ENCODE data around the gene FGF18.
A peak's percentile ranks its signal among the peaks of the same experiment; 100 is the strongest.

The FGF18 gene

DNA sequence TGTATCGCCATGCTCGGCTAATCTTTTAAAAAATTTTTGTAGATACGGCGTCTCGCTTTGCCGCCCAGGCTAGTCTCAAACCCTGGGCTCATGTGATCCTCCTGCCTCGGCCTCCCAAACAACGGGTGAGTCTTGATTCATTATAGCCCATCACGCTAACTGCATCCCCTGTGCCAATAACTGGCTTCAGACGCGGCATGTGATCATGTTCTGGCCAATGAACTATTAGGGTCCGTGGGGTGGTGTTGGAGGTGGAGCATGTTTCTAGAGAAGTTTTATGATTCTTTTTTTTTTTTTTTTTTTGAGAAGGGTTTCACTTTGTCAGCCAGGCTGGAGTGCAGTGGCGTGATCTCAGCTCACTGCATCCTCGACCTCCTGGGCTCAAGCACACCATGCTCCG is 51.0 kb downstream of the FGF18 start:
- no peak for DNase-seq (ENCODE audit: low read depth)

DNA sequence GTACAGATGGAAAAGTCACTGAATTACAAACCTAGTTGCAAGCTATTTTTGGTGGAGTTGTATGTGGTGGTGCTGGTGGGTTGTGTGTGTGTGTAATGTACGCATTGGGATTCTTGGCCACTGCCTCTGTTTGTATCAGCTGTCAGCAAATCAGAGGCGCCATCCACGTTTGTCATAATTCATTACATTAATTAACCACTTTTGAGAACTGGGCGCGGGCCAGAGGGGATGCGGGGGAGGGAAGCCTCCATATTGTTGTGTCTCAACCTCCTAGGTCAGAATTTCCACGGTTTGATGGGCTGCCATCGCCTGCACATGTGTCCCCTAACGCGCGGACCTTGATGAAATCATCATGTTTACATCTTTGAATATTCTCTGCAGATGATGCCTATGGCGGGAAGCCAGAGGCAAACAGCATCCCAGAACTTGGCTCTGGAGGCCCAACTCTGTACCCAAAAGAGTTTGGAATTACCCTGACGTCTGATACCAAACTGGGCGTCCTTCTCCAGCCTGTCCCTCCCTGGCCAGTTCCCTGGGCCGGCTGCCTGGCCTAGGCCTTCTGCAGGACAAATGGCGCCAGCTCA is 54.9 kb downstream of the FGF18 start:
- no peak for DNase-seq (ENCODE audit: low read depth)

DNA sequence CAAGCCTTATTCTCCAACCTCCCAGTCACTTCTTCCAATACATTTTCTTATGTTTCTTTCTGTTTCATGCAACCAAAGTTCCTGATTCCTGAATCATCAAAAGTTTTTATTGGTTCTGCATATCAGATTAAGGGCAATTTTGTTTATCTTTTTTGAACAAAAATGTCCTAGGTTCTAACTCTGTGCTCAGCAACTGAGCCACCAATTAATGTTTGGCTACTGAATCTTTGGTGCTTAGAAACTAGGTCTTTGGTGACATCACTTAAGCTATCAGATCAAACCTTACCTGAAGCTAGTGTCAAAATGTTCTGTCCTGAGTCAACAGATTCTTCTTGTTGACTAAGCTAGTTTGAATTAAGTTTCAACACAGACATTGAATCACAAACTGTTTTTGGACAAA is 56.1 kb downstream of the FGF18 start:
- DNase-seq (ENCODE audit: low read depth): no peak

DNA sequence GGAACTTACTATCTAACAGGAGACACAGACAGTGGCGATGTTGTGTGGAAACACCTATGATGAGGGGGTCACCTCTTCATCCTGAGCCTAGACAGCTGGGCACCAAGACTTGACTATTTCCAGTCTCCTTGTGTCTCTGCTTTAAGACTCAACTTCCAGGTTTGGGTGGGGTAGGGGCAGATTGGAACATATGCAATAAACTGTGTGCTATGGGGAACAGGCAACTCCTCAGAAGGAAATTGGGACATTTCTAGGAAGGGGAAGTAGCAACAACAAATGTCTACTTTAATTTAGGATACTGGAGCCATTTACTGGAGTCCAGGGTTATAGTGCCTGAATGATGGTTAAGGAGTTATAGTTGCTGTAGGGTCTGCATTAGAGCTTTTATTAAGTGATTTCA is 57.3 kb downstream of the FGF18 start:
- DNase-seq (ENCODE audit: low read depth): no peak

DNA sequence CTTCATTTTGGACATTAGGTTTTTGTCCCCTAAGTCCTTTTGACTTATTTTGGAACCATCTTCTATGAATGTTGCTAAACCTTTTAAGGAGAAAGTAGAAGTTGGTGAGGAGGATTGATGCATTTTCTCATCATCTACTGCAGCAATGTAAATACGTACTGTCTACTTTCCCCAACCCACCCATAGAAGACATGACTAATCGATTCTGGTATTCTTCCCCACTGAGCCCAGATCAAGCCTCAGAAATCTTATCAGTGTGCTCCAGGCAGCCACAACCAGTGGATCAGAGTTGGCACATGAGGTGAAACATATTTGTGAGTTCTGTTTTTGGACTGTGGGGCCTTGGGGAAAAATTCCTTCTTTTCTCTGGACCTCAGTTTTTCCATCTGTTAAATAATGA is 57.7 kb downstream of the FGF18 start:
- no peak for DNase-seq (ENCODE audit: low read depth)

DNA sequence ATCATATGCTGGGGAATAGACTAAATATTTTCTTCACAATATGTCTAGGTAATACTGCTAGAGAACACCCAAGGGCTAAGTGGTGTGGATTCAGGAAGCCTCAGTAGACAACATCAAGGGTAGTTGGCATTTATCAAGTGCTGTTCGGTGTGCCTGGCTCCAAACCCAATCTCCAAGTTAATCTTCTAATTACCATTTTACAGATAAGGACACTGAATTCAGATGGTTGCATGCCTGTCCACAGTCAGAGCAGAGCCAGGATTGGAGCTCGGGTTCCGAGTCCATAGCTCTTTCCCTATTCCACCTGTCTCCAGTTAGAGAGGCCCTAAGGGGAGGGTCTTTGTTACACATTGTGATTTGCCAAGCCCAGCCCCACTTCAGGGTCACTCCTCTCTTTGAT is 58.2 kb downstream of the FGF18 start:
- no peak for DNase-seq (ENCODE audit: low read depth)

DNA sequence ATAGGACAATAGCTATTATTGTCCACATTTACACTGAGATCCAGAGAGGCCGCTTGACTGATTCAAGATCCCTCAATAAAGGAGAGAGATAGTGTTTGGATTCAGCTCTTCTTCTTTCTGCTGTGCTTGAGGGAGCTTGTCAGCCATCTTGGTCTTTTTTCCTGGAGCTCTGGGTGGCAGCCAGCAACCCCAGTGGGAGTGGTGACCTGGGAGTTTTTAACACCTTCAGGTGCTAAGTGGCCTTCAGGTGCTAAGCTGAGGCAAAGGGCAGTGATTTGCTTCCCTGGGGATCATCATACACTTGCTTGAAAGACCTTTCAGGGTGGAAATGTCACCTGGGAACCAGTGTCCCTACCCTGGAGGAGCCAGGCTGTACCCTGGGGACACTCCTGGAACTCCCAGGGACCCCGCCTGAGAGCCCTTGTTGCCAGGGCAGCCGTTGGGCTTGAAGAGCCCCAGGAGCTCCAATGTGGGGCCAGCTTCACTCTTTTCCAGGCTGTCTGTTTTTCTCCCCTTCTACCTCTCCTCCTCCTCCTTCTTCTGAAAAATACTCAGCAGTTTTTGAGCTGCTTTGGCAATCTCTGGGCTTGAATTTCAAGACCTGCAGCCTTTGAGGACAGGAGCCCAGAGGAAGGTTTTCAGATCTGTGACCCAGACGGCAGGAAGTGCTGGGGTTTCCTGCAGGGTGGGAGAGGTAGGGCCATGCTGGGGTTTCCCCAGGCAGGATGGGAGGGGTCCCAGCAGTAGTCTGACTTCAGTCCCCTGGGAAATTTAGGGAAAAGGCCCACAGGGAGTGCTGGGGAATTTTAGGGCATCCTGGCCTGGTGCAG is 59.7 kb downstream of the FGF18 start:
- no peak for DNase-seq (ENCODE audit: low read depth)

DNA sequence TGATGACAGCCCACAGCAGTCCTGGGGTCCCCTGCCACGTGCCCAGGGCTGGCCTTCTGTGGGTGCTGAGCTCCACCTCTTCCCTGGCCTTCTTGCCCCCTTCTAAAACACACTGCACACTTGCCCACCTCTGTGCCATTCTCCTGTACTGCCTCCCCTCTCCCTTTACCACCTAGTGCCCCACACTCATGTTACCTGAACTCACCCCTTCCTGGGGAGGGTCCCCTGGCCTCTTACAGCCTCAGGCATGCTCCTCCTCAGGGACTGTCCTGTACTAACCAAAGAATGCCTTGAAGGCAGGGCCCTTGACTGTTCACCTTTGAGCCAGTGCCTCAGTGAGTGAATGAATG is 60.3 kb downstream of the FGF18 start:
- DNase-seq (ENCODE audit: low read depth): no peak

DNA sequence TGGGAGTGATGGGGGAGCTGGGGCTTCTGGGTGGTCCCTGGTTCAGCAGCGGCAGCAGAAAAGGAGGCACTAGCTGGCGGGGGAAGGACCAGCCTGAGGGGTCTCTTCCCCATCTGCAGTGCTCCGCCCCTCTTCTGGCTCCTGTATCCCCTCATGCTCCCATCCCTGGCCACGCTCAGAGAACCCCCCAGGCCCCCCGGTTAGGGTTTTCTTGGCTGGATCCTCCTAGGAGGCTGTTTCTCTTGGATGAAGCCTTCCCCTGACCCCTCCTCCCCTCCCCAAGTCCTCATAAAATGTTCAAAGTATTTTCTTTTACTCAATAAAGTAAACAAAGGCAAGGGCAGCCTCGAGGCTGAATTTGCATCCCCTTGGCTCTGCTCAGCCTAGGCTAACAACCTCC is 60.8 kb downstream of the FGF18 start:
- DNase-seq (ENCODE audit: low read depth): no peak

DNA sequence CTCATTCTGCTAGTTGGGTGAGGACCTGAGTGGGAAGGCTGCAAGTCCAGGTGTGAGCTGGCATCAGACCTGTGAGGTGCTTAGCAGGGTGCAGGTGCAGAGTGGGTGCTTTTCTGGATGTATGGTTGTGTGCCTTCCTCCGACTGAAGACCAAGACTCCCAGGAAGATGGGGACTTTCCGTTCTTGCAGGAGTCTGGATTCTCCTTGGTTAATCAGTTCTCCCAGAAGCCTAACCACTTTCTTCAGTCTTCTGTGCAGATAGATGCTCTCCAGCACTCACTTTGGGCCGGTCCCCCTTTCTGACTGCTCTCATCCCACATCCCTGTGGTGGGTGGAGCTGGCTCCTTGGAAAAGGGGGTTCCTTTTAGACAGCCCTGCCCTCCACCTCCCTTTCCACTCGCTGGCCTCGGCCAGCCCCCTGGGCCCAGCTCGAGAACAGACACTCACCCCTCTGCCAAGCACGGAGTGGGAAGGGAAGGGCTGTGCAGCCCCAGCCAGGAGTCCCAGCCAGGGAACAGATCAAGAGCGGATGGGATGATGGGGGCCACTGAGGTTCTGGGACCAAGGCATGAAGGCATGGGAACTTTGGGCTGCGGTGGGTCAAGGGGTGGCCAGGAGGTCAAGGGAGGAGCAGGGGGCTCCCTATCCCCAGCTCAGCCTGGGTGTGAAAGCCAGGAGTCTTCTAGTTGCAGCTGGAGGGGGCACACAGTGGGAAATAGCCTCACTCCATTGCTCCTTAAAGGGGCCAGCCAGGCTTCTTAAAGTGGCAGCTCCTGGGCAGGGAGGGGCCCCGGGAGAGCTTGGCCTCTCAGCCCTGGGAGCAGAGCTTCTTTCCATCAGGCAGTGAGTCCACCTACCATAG is 62.4 kb downstream of the FGF18 start:
- no peak for DNase-seq (ENCODE audit: low read depth)

DNA sequence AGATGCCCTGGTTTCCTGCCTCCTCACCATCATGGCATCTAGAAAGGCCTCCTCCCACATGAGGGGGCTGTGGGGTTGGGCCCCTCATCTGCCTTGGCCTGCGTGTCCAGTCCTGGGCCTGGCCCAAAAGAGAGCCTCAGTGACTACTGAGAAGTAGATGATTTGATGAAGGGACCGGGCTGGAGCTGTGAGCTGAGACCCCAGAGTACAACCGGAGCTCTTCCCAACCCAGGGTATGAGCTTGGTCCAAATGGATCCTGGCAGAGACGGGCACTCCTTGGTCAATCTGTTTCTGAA is 62.9 kb downstream of the FGF18 start:
- no peak for DNase-seq (ENCODE audit: low read depth)

DNA sequence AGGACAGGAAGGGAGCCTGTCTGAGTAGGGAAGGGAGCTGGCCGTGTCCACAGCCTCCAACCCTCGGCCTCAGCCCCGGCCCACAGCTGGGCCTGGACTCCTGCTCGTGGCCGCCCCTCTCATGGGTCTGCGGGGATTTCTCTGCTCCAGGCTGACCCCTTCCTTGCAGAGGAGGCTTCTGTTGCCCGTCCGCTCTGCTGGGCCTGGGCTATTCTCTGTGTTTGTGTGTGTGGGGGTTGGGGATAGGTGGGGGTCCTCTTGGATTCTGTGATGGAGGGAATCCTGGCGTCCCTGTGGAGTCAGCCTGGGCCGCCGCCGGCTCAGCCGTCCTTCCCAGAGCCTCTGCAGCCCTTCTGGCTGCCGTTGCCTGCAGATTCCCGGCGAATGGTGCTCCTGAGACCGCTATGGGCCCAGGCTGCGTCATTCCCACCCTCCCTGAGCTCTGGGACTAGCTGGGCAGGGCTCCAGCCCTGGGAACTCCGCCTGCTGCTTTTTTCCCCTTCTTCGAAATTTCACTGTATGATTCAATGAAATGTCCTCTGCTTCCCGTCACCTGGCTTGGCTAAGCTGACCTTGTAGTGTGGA is 64.2 kb downstream of the FGF18 start:
- no peak for DNase-seq (ENCODE audit: low read depth)

DNA sequence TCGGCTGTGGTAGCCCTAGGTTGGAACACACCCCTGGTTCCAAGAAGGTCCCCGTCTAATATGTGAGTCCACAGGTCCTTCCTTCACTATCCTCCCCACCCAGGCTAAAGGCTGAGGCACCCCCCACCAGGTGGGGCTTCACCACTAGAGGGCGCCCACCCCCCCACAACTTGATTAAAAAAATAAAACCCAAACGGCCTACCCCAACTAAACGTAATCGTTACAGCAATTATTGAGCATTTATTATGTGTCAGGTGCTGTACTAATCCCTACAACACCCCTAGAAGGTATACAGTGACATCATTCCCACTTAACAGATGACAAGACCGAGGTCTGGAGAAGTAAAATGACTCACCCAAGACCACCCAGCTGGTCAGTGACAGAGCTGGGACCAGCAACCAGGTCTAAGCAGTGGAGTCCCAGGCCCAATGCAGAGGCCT is 65.0 kb downstream of the FGF18 start:
- DNase-seq (ENCODE audit: low read depth): peak; percentile 37

DNA sequence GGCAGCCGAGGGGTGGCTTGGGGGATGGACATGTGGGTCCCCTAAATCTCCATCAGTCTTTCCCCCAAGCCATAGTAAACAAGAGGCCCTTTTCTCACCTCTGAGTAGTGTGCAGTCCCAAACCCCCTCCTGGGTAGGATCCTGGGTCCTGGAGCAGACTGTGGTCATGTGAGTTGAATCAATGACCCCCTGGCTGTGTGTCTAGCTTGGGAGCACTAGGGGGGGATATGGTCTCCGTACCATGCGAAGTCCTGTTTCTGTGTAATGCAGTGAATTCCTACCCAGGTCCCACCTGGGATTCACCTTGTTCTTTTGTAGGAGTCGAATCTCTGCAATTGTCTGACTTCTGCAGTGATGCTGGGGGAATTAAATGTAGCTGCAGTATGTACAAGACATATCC is 66.2 kb downstream of the FGF18 start:
- DNase-seq (ENCODE audit: low read depth): no peak

DNA sequence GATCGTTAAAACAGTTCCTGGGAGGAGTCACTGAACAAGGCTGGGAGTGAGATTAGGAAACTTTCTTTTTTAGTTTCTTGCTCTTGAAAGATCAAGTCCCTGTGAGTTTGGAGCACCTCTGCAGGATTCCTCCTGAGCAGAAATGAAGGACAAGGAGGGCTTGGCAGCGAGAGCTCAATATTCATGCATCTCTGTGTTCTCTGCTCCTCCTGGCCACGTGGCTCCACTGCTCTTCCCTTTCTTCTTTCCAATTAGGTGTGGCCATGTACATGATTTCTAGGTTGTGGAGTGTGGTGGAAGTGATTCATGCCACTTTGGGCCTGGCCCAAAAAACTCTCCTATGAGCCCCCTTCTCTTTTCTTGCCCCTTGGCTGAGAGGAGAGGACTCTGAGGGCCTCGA is 67.2 kb downstream of the FGF18 start:
- no peak for DNase-seq (ENCODE audit: low read depth)

DNA sequence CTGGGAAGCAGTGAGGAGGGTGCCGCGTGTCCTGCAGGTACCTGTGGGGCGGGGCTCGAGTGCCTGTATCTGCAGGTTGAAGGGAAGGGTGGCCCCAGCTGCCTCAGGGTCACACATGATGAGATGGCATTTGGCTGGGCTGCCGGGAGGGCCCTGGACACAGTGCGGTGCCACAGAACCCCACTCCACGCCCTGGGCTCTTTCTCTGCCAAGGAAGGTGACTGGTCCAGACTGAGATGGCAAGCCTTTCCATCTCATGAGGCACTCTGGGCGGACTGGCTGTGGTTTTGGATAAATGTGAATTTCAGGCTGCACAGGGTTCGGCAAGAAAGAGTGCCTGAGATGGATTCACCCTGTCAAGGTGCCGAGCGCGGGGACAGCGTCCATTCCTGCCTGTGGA is 69.4 kb downstream of the FGF18 start:
- no peak for DNase-seq (ENCODE audit: low read depth)

DNA sequence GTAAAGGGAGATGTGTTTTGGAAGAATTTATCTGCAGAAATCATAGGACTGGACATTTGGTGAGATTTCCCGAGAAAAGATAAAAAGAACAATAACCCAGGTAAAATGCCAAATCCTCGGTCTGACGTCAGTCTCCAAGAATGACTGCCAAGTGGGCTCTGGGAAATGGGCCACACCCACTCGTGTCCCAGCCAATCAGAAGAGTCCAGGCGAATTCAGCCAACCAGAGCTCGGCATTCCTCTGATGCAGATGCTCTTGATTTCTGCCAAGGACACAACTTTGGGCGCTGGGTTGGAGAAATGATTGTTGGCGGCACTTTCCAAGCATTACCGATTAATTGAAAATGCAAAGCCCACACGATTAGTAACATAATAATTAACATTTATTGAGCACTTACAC is 73.3 kb downstream of the FGF18 start:
- no peak for DNase-seq (ENCODE audit: low read depth)

DNA sequence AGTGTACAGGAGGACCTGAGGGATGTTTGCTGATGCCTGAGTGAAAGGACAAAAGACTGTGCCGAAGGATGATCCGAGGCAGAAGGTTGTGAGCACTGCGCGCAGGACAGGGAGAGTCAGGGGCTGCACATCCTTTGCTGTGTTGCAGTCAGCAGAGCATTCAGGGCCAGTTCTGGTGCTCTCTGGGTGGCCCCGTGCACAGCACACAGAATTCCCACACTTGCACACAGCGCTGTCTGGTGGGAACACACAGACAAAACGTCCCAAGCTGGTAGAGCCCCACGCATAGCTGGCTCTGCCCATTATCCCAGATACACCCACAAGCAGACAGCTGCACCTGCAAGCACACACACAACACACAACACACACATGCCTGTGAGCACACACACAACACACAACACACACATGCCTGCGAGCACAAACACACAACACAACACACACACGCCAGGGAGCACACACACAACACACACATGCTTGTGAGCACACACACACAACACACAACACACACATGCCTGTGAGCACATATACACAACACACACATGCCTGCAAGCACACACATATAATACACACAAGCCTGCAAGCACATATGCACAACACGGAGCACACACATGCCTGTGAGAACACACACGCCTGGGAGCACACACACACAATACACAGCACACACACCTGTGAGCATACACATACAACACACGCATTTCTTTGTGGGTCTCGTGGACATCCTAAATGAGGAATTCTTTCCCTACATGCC is 74.4 kb downstream of the FGF18 start:
- DNase-seq (ENCODE audit: low read depth): no peak

DNA sequence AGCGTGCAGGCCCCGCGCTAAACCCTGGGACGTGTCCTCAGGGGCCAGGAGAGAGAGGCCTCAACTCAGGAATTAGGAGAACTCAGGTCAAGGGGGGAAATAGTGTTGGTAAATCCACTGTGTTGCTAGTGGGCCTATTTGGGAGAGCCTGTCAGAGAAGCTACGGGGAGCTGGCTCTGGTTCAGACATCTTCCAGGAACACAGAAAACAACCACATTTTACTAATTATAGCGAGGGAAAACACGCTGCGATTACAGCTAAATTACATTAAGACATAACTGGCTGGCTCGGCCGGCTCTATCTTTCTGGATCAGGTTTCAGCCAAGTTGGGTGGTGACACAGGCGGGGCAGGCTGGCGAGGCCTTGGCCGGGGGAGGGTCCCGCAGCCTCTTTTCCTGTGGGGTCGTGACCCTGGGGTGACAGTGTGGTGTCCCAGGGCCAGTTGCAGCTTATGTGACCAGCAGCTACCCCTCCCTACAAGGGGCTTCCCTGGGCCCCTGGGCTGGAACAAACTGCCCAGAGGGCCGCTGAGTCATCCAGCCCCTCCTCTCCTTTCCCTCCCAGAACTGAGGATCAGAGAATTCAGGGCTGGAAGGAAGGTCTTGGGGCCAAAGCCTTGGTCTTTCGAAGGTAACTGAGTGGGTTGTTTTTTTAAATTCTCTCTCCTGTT is 75.1 kb downstream of the FGF18 start:
- no peak for DNase-seq (ENCODE audit: low read depth)

DNA sequence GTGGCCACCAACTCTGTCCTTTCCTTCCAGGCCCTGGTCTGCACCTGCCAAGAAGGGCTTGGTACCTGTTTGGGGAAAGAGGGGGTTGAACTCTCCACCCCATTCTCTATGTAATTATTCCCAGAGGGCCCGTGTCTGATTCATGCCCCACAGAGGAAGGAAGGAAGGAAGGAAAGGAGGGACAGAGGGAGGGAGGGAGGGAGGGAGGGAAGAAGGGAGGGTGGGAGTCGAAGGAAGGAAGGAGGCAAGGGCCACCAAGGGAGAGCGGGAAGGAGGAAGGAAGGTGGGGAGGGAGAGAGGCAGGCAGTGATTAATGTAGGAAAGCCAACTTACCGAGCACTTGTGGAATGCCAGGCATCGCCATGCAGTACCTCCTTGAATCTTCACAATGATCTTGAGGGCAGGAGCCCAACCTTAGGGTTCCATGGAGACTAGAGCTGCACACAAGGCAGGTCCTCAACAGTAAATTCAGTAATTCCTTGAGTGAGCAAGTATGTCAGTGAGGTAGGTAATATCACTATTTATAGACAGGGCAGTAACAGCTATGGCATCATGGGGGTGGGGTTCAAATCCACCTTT is 75.8 kb downstream of the FGF18 start:
- no peak for DNase-seq (ENCODE audit: low read depth)

DNA sequence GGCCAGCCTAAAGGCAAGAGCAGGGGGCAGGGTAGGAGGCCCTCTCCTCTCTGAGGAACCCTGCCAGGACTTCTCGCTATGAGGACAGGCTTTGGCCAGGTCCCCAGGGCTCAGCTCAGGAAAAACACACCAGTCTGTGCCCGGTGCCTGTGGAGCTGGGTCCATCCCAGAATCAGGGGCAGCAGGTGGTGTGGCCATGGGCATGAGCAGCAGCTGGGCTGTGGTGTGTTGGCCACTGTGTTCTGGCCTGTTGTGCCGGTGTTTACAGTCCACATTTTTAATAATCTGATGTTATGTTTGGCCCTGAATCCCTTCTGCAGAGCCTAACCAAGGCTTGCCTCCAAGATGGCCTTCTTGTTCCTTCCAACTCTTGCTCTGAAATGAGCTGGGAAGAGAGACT is 77.0 kb downstream of the FGF18 start:
- DNase-seq (ENCODE audit: low read depth): no peak

Measured in stimulated activated CD8-positive, alpha-beta memory T cell treated with anti-CD3 and anti-CD28 coated beads, Interleukin-15, amount 100 ng/mL, for 24 hours (primary cell).